ENCODE data around the gene SDR42E2. TPM values are rescaled to one million over a fixed set of nuclear protein-coding genes. Genes with fewer than 3 reads are reported as not detected.

The SDR42E2 gene
- total and polyA plus RNA-seq, 4 donors: 0.07 TPM; not detected in 3

DNA sequence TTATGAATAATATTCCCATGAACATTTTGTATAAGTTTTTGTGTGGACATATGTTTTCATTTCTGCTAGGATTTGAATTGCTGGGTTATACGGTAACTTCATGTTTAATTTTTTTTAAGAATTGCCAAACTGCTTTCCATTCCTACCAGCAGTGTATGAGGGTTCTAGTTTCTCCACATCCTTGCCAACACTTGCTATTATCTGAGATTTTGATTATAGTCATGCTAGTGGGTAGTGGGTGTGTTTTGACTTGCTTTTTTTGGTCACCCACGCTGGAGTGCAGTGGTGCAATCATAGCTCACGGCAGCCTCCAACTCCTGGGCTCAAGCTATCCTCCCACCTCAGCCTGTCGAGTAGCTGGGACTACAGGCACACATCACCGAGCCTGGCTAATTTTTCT is 40.8 kb downstream of the SDR42E2 start:
- H3K27ac ChIP-seq (ENCODE audit: low read depth in 1 of 2, low read length in 2 of 2): no peak overlapping the region
- H3K27me3 ChIP-seq (ENCODE audit: control insufficient read depth in 4 of 4, insufficient read depth in 4 of 4, low read length in 3 of 4): no peaks in the 10 kb centered on the region
- H3K4me1 ChIP-seq (ENCODE audit: control insufficient read depth in 4 of 4, insufficient read depth in 4 of 4, low read length in 3 of 4): peaks cover 7 to 21% (median 11%) of the 10 kb centered on the region in 4 donors
- no peak for TF ChIP-seq HNF4G (IDR thresholded peaks at IDR 0.05)
- TF ChIP-seq, protein P1, sequence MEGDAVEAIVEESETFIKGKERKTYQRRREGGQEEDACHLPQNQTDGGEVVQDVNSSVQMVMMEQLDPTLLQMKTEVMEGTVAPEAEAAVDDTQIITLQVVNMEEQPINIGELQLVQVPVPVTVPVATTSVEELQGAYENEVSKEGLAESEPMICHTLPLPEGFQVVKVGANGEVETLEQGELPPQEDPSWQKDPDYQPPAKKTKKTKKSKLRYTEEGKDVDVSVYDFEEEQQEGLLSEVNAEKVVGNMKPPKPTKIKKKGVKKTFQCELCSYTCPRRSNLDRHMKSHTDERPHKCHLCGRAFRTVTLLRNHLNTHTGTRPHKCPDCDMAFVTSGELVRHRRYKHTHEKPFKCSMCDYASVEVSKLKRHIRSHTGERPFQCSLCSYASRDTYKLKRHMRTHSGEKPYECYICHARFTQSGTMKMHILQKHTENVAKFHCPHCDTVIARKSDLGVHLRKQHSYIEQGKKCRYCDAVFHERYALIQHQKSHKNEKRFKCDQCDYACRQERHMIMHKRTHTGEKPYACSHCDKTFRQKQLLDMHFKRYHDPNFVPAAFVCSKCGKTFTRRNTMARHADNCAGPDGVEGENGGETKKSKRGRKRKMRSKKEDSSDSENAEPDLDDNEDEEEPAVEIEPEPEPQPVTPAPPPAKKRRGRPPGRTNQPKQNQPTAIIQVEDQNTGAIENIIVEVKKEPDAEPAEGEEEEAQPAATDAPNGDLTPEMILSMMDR (IDR thresholded peaks at IDR 0.05; ENCODE audit: low read depth, low read length, missing input control): no peak
- TF ChIP-seq, protein P2, sequence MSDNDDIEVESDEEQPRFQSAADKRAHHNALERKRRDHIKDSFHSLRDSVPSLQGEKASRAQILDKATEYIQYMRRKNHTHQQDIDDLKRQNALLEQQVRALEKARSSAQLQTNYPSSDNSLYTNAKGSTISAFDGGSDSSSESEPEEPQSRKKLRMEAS (IDR thresholded peaks at IDR 0.05): no peak
- TF ChIP-seq, protein P3, sequence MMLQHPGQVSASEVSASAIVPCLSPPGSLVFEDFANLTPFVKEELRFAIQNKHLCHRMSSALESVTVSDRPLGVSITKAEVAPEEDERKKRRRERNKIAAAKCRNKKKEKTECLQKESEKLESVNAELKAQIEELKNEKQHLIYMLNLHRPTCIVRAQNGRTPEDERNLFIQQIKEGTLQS (IDR thresholded peaks at IDR 0.05): no peak
- no peak for TF ChIP-seq RXRA (IDR thresholded peaks at IDR 0.05)
- TF ChIP-seq SP1 (IDR thresholded peaks at IDR 0.05): no peak
- no peak for TF ChIP-seq RAD21 (IDR thresholded peaks at IDR 0.05)
- TF ChIP-seq, protein P4, sequence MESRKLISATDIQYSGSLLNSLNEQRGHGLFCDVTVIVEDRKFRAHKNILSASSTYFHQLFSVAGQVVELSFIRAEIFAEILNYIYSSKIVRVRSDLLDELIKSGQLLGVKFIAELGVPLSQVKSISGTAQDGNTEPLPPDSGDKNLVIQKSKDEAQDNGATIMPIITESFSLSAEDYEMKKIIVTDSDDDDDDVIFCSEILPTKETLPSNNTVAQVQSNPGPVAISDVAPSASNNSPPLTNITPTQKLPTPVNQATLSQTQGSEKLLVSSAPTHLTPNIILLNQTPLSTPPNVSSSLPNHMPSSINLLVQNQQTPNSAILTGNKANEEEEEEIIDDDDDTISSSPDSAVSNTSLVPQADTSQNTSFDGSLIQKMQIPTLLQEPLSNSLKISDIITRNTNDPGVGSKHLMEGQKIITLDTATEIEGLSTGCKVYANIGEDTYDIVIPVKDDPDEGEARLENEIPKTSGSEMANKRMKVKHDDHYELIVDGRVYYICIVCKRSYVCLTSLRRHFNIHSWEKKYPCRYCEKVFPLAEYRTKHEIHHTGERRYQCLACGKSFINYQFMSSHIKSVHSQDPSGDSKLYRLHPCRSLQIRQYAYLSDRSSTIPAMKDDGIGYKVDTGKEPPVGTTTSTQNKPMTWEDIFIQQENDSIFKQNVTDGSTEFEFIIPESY (IDR thresholded peaks at IDR 0.05): no peak
- TF ChIP-seq, protein P5, sequence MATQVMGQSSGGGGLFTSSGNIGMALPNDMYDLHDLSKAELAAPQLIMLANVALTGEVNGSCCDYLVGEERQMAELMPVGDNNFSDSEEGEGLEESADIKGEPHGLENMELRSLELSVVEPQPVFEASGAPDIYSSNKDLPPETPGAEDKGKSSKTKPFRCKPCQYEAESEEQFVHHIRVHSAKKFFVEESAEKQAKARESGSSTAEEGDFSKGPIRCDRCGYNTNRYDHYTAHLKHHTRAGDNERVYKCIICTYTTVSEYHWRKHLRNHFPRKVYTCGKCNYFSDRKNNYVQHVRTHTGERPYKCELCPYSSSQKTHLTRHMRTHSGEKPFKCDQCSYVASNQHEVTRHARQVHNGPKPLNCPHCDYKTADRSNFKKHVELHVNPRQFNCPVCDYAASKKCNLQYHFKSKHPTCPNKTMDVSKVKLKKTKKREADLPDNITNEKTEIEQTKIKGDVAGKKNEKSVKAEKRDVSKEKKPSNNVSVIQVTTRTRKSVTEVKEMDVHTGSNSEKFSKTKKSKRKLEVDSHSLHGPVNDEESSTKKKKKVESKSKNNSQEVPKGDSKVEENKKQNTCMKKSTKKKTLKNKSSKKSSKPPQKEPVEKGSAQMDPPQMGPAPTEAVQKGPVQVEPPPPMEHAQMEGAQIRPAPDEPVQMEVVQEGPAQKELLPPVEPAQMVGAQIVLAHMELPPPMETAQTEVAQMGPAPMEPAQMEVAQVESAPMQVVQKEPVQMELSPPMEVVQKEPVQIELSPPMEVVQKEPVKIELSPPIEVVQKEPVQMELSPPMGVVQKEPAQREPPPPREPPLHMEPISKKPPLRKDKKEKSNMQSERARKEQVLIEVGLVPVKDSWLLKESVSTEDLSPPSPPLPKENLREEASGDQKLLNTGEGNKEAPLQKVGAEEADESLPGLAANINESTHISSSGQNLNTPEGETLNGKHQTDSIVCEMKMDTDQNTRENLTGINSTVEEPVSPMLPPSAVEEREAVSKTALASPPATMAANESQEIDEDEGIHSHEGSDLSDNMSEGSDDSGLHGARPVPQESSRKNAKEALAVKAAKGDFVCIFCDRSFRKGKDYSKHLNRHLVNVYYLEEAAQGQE (IDR thresholded peaks at IDR 0.05): no peak
- TF ChIP-seq EGR1 (IDR thresholded peaks at IDR 0.05; ENCODE audit: low read depth in 2 of 2): no peak
- TF ChIP-seq GABPA (IDR thresholded peaks at IDR 0.05 in 1 of 2, conservative IDR thresholded peaks at IDR 0.05 in 1 of 2): no peak
- no peak for TF ChIP-seq FOXA1 (IDR thresholded peaks at IDR 0.05)
- TF ChIP-seq YY1 (IDR thresholded peaks at IDR 0.05): no peak
- no peak for TF ChIP-seq JUND (IDR thresholded peaks at IDR 0.05)
- no peak for TF ChIP-seq FOXA2 (IDR thresholded peaks at IDR 0.05)
- no peaks in the 10 kb centered on the region for H3K9me3 ChIP-seq (ENCODE audit: control insufficient read depth in 4 of 4, low read length in 3 of 4)
- DNase-seq (ENCODE audit: low spot score): no peak
- no peak overlapping the region for H3K9ac ChIP-seq (ENCODE audit: low read depth in 1 of 2, low read length in 2 of 2)
- H3K4me3 ChIP-seq (ENCODE audit: low read depth in 1 of 3, low read length in 3 of 3): no peak overlapping the region
- 89% methylated on average over 5 of the region's 5 CpGs for WGBS
- H3K36me3 ChIP-seq (ENCODE audit: control insufficient read depth in 4 of 4, insufficient read depth in 3 of 4, low read depth in 1 of 4, low read length in 3 of 4): no peaks in the 10 kb centered on the region

DNA sequence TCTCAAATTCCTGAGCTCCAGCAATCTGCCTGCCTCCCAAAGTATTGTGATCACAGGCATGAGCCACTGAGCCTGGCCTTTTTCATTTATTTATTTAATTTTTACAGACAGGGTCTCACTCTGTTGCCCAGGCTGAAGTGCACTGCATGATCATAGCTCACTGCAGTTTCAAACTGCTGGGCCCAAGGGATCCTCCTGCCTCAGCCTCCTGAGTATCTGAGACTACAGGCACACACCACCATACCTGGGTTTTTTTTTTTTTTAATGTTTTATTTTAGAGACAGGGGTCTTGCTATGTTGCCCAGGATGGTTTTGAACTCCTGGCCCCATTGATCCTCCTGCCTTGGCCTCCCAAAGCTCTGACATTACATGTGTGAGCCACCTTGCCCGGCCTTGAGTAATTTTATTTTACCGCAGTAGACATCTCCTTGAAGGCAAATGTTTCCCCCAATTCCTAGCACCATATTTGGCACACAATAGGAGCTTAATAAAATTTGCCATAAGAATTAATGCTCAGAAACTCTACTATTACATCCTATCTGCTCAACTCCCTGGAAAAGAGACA is 41.9 kb downstream of the SDR42E2 start:
- Histone ChIP-seq H3K4me1 (ENCODE audit: control insufficient read depth in 4 of 4, insufficient read depth in 4 of 4, low read length in 3 of 4) (peaks cover 7 to 21% (median 12%) of the 10 kb centered on the region in 4 donors), H3K4me3 (ENCODE audit: low read depth in 1 of 3, low read length in 3 of 3) (no peak overlapping the region), H3K36me3 (ENCODE audit: control insufficient read depth in 4 of 4, insufficient read depth in 3 of 4, low read depth in 1 of 4, low read length in 3 of 4) (no peaks in the 10 kb centered on the region), H3K9me3 (ENCODE audit: control insufficient read depth in 4 of 4, low read length in 3 of 4) (no peaks in the 10 kb centered on the region), H3K27me3 (ENCODE audit: control insufficient read depth in 4 of 4, insufficient read depth in 4 of 4, low read length in 3 of 4) (no peaks in the 10 kb centered on the region), H3K27ac (ENCODE audit: low read depth in 1 of 2, low read length in 2 of 2) (no peak overlapping the region), H3K9ac (ENCODE audit: low read depth in 1 of 2, low read length in 2 of 2) (no peak overlapping the region)
- 98% methylated on average over 2 of the region's 2 CpGs for WGBS
- no peak for DNase-seq (ENCODE audit: low spot score)
- TF ChIP-seq RAD21 (IDR thresholded peaks at IDR 0.05) (no peak), GABPA (IDR thresholded peaks at IDR 0.05 in 1 of 2, conservative IDR thresholded peaks at IDR 0.05 in 1 of 2) (no peak), NR2F2 (IDR thresholded peaks at IDR 0.05) (no peak), JUND (IDR thresholded peaks at IDR 0.05) (no peak)
- TF ChIP-seq, protein P5 (IDR thresholded peaks at IDR 0.05): no peak
- TF ChIP-seq, protein P3 (IDR thresholded peaks at IDR 0.05): no peak
- TF ChIP-seq, protein P1 (IDR thresholded peaks at IDR 0.05; ENCODE audit: low read depth, low read length, missing input control): no peak
